Measurements from ENCODE around the gene RRP9. TPM values are rescaled to one million over a fixed set of nuclear protein-coding genes. Genes with fewer than 3 reads are reported as not detected.

Gene RRP9
- total RNA-seq, 1 experiment from 2014 or later = 71.3 TPM

GRCh38 chr3:51944451-51945021, 2.8 kb upstream of the RRP9 start:
- CTCF ChIA-PET = no interaction called here
- POLR2A ChIA-PET = no interaction called here
- no peaks in the 10 kb centered on the region for H3K9me3 ChIP-seq (ENCODE audit: control insufficient read depth in 1 of 2, insufficient read depth in 1 of 2, low read depth in 1 of 2, low read length in 2 of 2)

GRCh38 chr3:51943451-51944391, 2.0 kb upstream of the RRP9 start:
- H3K4me2 ChIP-seq (ENCODE audit: low read length) = peak overlapping the region; percentile 100
- peak overlapping the region; percentile 96 for H3K27ac ChIP-seq (ENCODE audit: low read depth, low read length)
- ChIA-PET POLR2A (interaction anchor here (1.1 to 2.3 kb wide), 7 partner anchors 10 to 52 kb away, joined by 3 to 31 read pairs (median 8); partner anchors contain the start of genes ABHD14A, ABHD14B, ACY1 and RPL29), RAD21 (ENCODE audit: low non-redundant PET in 1 of 2, low total read pairs in 2 of 2, uncharacterized antibody in 2 of 2, unreplicated experiment in 2 of 2) (interaction anchor here (0.6 to 1.6 kb wide), 3 partner anchors 30 to 60 kb away, joined by 4 to 6 read pairs (median 4); partner anchors contain the start of genes ABHD14A (in 1 of the 2) and ABHD14B (in 1 of the 2)), CTCF (interaction anchor here (0.7 to 2.4 kb wide), 9 partner anchors 18 to 277 kb away, joined by 3 to 46 read pairs (median 4); partner anchors contain the start of genes ABHD14A, ABHD14B, ACY1 and RPL29)
- no peak overlapping the region for H2AFZ ChIP-seq (ENCODE audit: low read depth, low read length, poor library complexity, severe bottlenecking)
- no peaks in the 10 kb centered on the region for H3K9me3 ChIP-seq (ENCODE audit: control insufficient read depth in 1 of 2, insufficient read depth in 1 of 2, low read depth in 1 of 2, low read length in 2 of 2)
- peaks cover 0 to 6% of the 10 kb centered on the region in 2 experiments for H3K36me3 ChIP-seq (ENCODE audit: control insufficient read depth in 1 of 2, insufficient read depth in 2 of 2, low read length in 2 of 2)
- peak overlapping the region; percentile 96 for H3K9ac ChIP-seq (ENCODE audit: low read length)
- no TSS peak for BruUV-seq (replicated peaks)
- DNase-seq (ENCODE audit: low read depth, low spot score) = no peak
- H3K79me2 ChIP-seq (ENCODE audit: insufficient read depth, low read length) = peaks cover 30% of the 10 kb centered on the region
- ATAC-seq = no peak
- no peaks in the 10 kb centered on the region for H3K27me3 ChIP-seq (ENCODE audit: insufficient read depth, low read length)
- H3K4me3 ChIP-seq (replicated peaks in 1 of 2; ENCODE audit: low read depth in 1 of 2, low read length in 2 of 2) = peak overlapping the region in 1 of 2 experiments; percentile 89; a peak in 2 of 4 replicates
- no peaks in the 10 kb centered on the region for H3K9me2 ChIP-seq (ENCODE audit: insufficient read depth)
- H4K20me1 ChIP-seq (ENCODE audit: insufficient read depth) = 0 out of 2 replicates have a peak, but pooled peaks cover 4% of the 10 kb centered on the region
- intact Hi-C loops (cut with micrococcal nuclease) = loop anchor here (2.0 to 5.0 kb wide), 2 partner anchors 57 to 209 kb away; partner anchors contain the start of gene POC1A
- H3K4me1 ChIP-seq (ENCODE audit: control insufficient read depth in 1 of 2, insufficient read depth in 2 of 2, low read length in 2 of 2) = peaks cover 23 to 29% of the 10 kb centered on the region in 2 experiments
- no peak for TF ChIP-seq ZNF274 (IDR thresholded peaks at IDR 0.05; ENCODE audit: low read depth, low read length)
- TF ChIP-seq SIN3A (IDR thresholded peaks at IDR 0.05; ENCODE audit: low read depth) = no peak
- TF ChIP-seq REST (IDR thresholded peaks at IDR 0.05; ENCODE audit: low read depth) = no peak
- no peak for TF ChIP-seq MAX (IDR thresholded peaks at IDR 0.05)
- no peak for TF ChIP-seq POLR2A (IDR thresholded peaks at IDR 0.05; ENCODE audit: borderline replicate concordance, extremely low read depth, insufficient read depth, insufficient read length)
- no peak for TF ChIP-seq ZFX (IDR thresholded peaks at IDR 0.05)
- TF ChIP-seq SP1 (IDR thresholded peaks at IDR 0.05; ENCODE audit: low read depth) = no peak
- no peak for TF ChIP-seq JUND (IDR thresholded peaks at IDR 0.05)
- TF ChIP-seq SRF (IDR thresholded peaks at IDR 0.05; ENCODE audit: low read depth) = no peak
- no peak for TF ChIP-seq FOSL1 (IDR thresholded peaks at IDR 0.05; ENCODE audit: low read depth)
- TF ChIP-seq CEBPB (IDR thresholded peaks at IDR 0.05; ENCODE audit: low read depth) = no peak
- no peak for TF ChIP-seq EGR1 (IDR thresholded peaks at IDR 0.05; ENCODE audit: low read depth)
- no peak for TF ChIP-seq ELF1 (IDR thresholded peaks at IDR 0.05; ENCODE audit: borderline replicate concordance, low read depth)

More at GRCh38 chr3:51944451-51945021, 2.8 kb upstream of the RRP9 start:
- no peak for ATAC-seq
- Histone ChIP-seq H3K4me1 (ENCODE audit: control insufficient read depth in 1 of 2, insufficient read depth in 2 of 2, low read length in 2 of 2) (peaks cover 23 to 29% of the 10 kb centered on the region in 2 experiments), H3K79me2 (ENCODE audit: insufficient read depth, low read length) (peaks cover 22% of the 10 kb centered on the region), H3K4me3 (replicated peaks in 1 of 2; ENCODE audit: low read depth in 1 of 2, low read length in 2 of 2) (no peak overlapping the region), H3K9me2 (ENCODE audit: insufficient read depth) (no peaks in the 10 kb centered on the region), H3K36me3 (ENCODE audit: control insufficient read depth in 1 of 2, insufficient read depth in 2 of 2, low read length in 2 of 2) (no peaks in the 10 kb centered on the region; a peak in 2 of 4 replicates), H3K9ac (ENCODE audit: low read length) (no peak overlapping the region), H2AFZ (ENCODE audit: low read depth, low read length, poor library complexity, severe bottlenecking) (no peak overlapping the region), H3K4me2 (ENCODE audit: low read length) (no peak overlapping the region), H4K20me1 (ENCODE audit: insufficient read depth) (0 out of 2 replicates have a peak, but pooled peaks cover 4% of the 10 kb centered on the region), H3K27ac (ENCODE audit: low read depth, low read length) (no peak overlapping the region), H3K27me3 (ENCODE audit: insufficient read depth, low read length) (no peaks in the 10 kb centered on the region)
- RAD21 ChIA-PET (ENCODE audit: low non-redundant PET in 1 of 2, low total read pairs in 2 of 2, uncharacterized antibody in 2 of 2, unreplicated experiment in 2 of 2) = no interaction called here
- intact Hi-C loops (cut with micrococcal nuclease) = loop anchor here (5.0 kb wide), 1 partner anchor 208 kb away; the partner anchor contains the start of gene POC1A
- no TSS peak for BruUV-seq (replicated peaks)
- no peak for DNase-seq (ENCODE audit: low read depth, low spot score)
- TF ChIP-seq ATF3 (IDR thresholded peaks at IDR 0.05) (no peak), EZH2 (IDR thresholded peaks at IDR 0.05) (no peak), JUND (IDR thresholded peaks at IDR 0.05) (no peak), ZNF274 (IDR thresholded peaks at IDR 0.05; ENCODE audit: low read depth, low read length) (no peak), FOSL1 (IDR thresholded peaks at IDR 0.05; ENCODE audit: low read depth) (no peak)
